HepG2 (cell line): ENCODE data around the gene ATP6V1F.

Source experiments
- ADNP ChIP-seq: sonication (generic); formaldehyde crosslinking; IDR thresholded peaks from 2 replicates; pipeline ENCODE4 v1.4.0; 2020; ENCODE audit warnings: missing genetic modification reagents
- IRF1 ChIP-seq: sonication (generic); formaldehyde crosslinking; IDR thresholded peaks from 2 replicates; pipeline ENCODE4 v1.4.0; 2020; ENCODE audit warnings: low read depth, mild to moderate bottlenecking, missing genetic modification reagents
- LCORL ChIP-seq, 2 experiments: fragments of 450-650 bp in 1 of 2; sonication (generic) in 1 of 2; formaldehyde crosslinking in 1 of 2; IDR thresholded peaks; 2 replicates each; pipeline versions ENCODE4 v1.5.0 to v1.6.1; 2017 to 2020; ENCODE audit warnings: antibody characterized with exemption in 1 of 2, missing genetic modification reagents in 1 of 2
- POGZ ChIP-seq: sonication (generic); formaldehyde crosslinking; IDR thresholded peaks from 2 replicates; pipeline ENCODE4 v1.4.0; 2020; ENCODE audit warnings: mild to moderate bottlenecking, missing genetic modification reagents
- POLR2A ChIP-seq, 2 experiments: IDR thresholded peaks; 2 replicates each; pipeline ENCODE4 v1.6.1; 2011; ENCODE audit warnings: low read depth in 2 of 2, low read length in 2 of 2, mild to moderate bottlenecking in 1 of 2, moderate library complexity in 1 of 2; ENCODE audit not compliant: insufficient read depth in 1 of 2
- POLR2AphosphoS5 ChIP-seq: IDR thresholded peaks from 2 replicates; pipeline ENCODE4 v1.6.1; 2012; ENCODE audit warnings: low read depth, low read length
- TF ChIP-seq, protein P1 (sequence below): sonication (generic); formaldehyde crosslinking; IDR thresholded peaks from 2 replicates; pipeline ENCODE4 v1.4.0; 2020; ENCODE audit warnings: missing genetic modification reagents, mild to moderate bottlenecking, borderline replicate concordance
- TF ChIP-seq, protein P2 (sequence below): sonication (generic); formaldehyde crosslinking; IDR thresholded peaks from 2 replicates; pipeline ENCODE4 v1.5.0; 2020; ENCODE audit warnings: mild to moderate bottlenecking, missing genetic modification reagents, moderate library complexity

- TF ChIP-seq, protein P1, sequence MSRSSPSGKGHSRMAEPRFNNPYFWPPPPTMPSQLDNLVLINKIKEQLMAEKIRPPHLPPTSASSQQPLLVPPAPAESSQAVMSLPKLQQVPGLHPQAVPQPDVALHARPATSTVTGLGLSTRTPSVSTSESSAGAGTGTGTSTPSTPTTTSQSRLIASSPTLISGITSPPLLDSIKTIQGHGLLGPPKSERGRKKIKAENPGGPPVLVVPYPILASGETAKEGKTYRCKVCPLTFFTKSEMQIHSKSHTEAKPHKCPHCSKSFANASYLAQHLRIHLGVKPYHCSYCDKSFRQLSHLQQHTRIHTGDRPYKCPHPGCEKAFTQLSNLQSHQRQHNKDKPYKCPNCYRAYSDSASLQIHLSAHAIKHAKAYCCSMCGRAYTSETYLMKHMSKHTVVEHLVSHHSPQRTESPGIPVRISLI (CRISPR knock-in tag) = no peak
- TF ChIP-seq LCORL (IDR thresholded peaks at IDR 0.05) (no peak), LCORL (CRISPR knock-in tag; IDR thresholded peaks at IDR 0.05) (no peak), POLR2AphosphoS5 (no peak), POLR2A (IDR thresholded peaks at IDR 0.05; ENCODE audit: insufficient read depth in 1 of 2, low read depth in 2 of 2, low read length in 2 of 2) (no peak), IRF1 (CRISPR knock-in tag) (no peak), POGZ (CRISPR knock-in tag) (no peak), ADNP (CRISPR knock-in tag) (no peak)
- TF ChIP-seq, protein P2, sequence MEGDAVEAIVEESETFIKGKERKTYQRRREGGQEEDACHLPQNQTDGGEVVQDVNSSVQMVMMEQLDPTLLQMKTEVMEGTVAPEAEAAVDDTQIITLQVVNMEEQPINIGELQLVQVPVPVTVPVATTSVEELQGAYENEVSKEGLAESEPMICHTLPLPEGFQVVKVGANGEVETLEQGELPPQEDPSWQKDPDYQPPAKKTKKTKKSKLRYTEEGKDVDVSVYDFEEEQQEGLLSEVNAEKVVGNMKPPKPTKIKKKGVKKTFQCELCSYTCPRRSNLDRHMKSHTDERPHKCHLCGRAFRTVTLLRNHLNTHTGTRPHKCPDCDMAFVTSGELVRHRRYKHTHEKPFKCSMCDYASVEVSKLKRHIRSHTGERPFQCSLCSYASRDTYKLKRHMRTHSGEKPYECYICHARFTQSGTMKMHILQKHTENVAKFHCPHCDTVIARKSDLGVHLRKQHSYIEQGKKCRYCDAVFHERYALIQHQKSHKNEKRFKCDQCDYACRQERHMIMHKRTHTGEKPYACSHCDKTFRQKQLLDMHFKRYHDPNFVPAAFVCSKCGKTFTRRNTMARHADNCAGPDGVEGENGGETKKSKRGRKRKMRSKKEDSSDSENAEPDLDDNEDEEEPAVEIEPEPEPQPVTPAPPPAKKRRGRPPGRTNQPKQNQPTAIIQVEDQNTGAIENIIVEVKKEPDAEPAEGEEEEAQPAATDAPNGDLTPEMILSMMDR (CRISPR knock-in tag) = no peak
Measured at GRCh38 chr7:128912281-128912680, 49.6 kb downstream of the ATP6V1F start.
